ENCODE data around the gene SERPINH1. TPM values are rescaled to one million over a fixed set of nuclear protein-coding genes. Genes with fewer than 3 reads are reported as not detected.

The SERPINH1 gene
- total and polyA plus RNA-seq, 2 of the 13 experiments (the other 11 are each of a cell fraction or from before 2014, with no cell fraction given) = 83.6 to 83.8 TPM

- Histone ChIP-seq H3K36me3 (replicated peaks in 1 of 2; ENCODE audit: control insufficient read depth in 1 of 2, insufficient read depth in 2 of 2, low read length in 2 of 2) (peaks cover 0 to 3% of the 10 kb centered on the region in 2 experiments; a peak in 2 of 5 replicates), H3K27me3 (ENCODE audit: control insufficient read depth in 1 of 2, insufficient read depth in 2 of 2, low read length in 2 of 2) (no peaks in the 10 kb centered on the region), H3K4me1 (ENCODE audit: insufficient read depth, low read length) (peaks cover 81% of the 10 kb centered on the region), H3K79me2 (ENCODE audit: insufficient read depth, low read length) (peaks cover 68% of the 10 kb centered on the region), H3K4me3 (replicated peaks in 1 of 3; ENCODE audit: insufficient read depth in 1 of 3, low read depth in 2 of 3, low read length in 3 of 3) (peak overlapping the region; percentile 79 to 93 (median 88); a peak in 5 of 6 replicates), H2AFZ (ENCODE audit: low read length) (no peak overlapping the region), H3K27ac (ENCODE audit: extremely low read length, insufficient read depth, low read length) (peak overlapping the region; percentile 79), H3K9ac (ENCODE audit: insufficient read depth, low read depth, low read length) (peak overlapping the region; percentile 81), H3K9me3 (ENCODE audit: low read length) (no peaks in the 10 kb centered on the region), H3K4me2 (ENCODE audit: low read depth, low read length) (peak overlapping the region; percentile 88), H4K20me1 (ENCODE audit: insufficient read depth, low read length) (no peaks in the 10 kb centered on the region)
- in situ Hi-C loops (cut with HindIII; ENCODE audit: extremely low pct_ligation_motif_present, low pct_unique_long_range_greater_than_20kb) = no loop called here
- WGBS (ENCODE audit: low lambda C conversion rate) = no CpG with 5 or more reads among the region's 5 CpGs
- ATAC-seq (no peak; the same call in 2 of the 3 replicates), FAIRE-seq (no peak), DNase-seq (ENCODE audit: low spot score) (no peak)
- POLR2A ChIA-PET = interaction anchor here (2.2 to 2.6 kb wide), 2 partner anchors 13 to 39 kb away, joined by 7 to 13 read pairs; partner anchors contain the start of gene SERPINH1
- CTCF ChIA-PET (ENCODE audit: low intra/inter-chr PET ratio, low total read pairs) = no interaction called here
- intact Hi-C loops (cut with micrococcal nuclease; ENCODE audit: unreplicated experiment) = loop anchor here (1.0 kb wide), 1 partner anchor 40 kb away; no protein-coding TSS in a partner anchor
- no TSS peak for BruUV-seq (replicated peaks)
- TF ChIP-seq NFYC (CRISPR knock-in tag; IDR thresholded peaks at IDR 0.05) = no peak
- TF ChIP-seq GTF3A (CRISPR knock-in tag; conservative IDR thresholded peaks at IDR 0.05) = no peak
- no peak for TF ChIP-seq SMC3 (IDR thresholded peaks at IDR 0.05; ENCODE audit: low read length)
- 0 out of 2 replicates have a peak, but pooled peaks have one; percentile 4 for TF ChIP-seq ZSCAN25 (CRISPR knock-in tag; IDR thresholded peaks at IDR 0.05)
- no peak for TF ChIP-seq ZNF563 (CRISPR knock-in tag; IDR thresholded peaks at IDR 0.05)
- peak; percentile 34; the same call in 1 of the 2 replicates for TF ChIP-seq TOPORS (CRISPR knock-in tag; IDR thresholded peaks at IDR 0.05)
- no peak for TF ChIP-seq ZNF839 (CRISPR knock-in tag; IDR thresholded peaks at IDR 0.05; ENCODE audit: borderline replicate concordance)
- TF ChIP-seq ZNF713 (CRISPR knock-in tag; IDR thresholded peaks at IDR 0.05) = no peak
- TF ChIP-seq NR2F1 (CRISPR knock-in tag; IDR thresholded peaks at IDR 0.05) = no peak
- TF ChIP-seq SIN3B (IDR thresholded peaks at IDR 0.05; ENCODE audit: low read length) = no peak
- no peak for TF ChIP-seq CBFB (CRISPR knock-in tag; IDR thresholded peaks at IDR 0.05)
- no peak for TF ChIP-seq ZNF720 (CRISPR knock-in tag; IDR thresholded peaks at IDR 0.05)
- no peak for TF ChIP-seq BATF2 (CRISPR knock-in tag; IDR thresholded peaks at IDR 0.05)
- TF ChIP-seq DMAP1 (CRISPR knock-in tag; IDR thresholded peaks at IDR 0.05) = no peak
- TF ChIP-seq SNAPC5 (CRISPR knock-in tag; IDR thresholded peaks at IDR 0.05; ENCODE audit: borderline replicate concordance) = no peak
- no peak for TF ChIP-seq GTF2F1 (IDR thresholded peaks at IDR 0.05; ENCODE audit: low read length)
- no peak for TF ChIP-seq ZNF362 (CRISPR knock-in tag; IDR thresholded peaks at IDR 0.05; ENCODE audit: borderline replicate concordance)
- no peak for TF ChIP-seq RNF219 (CRISPR knock-in tag; IDR thresholded peaks at IDR 0.05)
- no peak for TF ChIP-seq SYNCRIP (IDR thresholded peaks at IDR 0.05; ENCODE audit: insufficient read depth, low read depth, low read length)
- no peak for TF ChIP-seq REXO4 (CRISPR knock-in tag; IDR thresholded peaks at IDR 0.05; ENCODE audit: borderline replicate concordance)
- TF ChIP-seq MEIS1 (CRISPR knock-in tag; IDR thresholded peaks at IDR 0.05; ENCODE audit: borderline replicate concordance) = no peak
- TF ChIP-seq ELK4 (CRISPR knock-in tag; IDR thresholded peaks at IDR 0.05; ENCODE audit: borderline replicate concordance) = no peak
Measured at GRCh38 chr11:75523189-75523588, 38.9 kb upstream of the SERPINH1 start.

Measured in HepG2 (cell line).